ENCODE measurements around the gene DEUP1.

DNA sequence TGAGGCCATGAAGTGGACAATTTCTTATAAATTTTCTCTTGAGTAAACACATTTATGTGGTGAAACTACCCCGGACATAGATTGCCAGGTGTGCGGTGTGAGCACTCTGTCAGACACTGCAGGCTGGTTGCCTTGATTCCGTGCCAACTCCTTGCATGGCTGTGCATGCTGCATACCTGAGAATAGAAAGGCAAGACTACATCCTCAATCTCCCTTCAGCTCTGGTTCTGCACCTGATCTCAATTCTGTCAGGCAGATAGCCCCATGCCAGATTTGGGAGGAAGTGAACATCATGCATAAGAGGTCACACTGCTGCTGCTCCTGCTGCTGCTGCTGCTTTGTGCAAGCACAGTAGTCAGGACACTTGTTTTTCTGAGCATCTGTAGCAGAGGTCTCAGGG lies 42.5 kb upstream of the DEUP1 start:
- TF ChIP-seq, protein P1, sequence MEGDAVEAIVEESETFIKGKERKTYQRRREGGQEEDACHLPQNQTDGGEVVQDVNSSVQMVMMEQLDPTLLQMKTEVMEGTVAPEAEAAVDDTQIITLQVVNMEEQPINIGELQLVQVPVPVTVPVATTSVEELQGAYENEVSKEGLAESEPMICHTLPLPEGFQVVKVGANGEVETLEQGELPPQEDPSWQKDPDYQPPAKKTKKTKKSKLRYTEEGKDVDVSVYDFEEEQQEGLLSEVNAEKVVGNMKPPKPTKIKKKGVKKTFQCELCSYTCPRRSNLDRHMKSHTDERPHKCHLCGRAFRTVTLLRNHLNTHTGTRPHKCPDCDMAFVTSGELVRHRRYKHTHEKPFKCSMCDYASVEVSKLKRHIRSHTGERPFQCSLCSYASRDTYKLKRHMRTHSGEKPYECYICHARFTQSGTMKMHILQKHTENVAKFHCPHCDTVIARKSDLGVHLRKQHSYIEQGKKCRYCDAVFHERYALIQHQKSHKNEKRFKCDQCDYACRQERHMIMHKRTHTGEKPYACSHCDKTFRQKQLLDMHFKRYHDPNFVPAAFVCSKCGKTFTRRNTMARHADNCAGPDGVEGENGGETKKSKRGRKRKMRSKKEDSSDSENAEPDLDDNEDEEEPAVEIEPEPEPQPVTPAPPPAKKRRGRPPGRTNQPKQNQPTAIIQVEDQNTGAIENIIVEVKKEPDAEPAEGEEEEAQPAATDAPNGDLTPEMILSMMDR (IDR thresholded peaks at IDR 0.05) = no peak
- no peak for TF ChIP-seq POLR2A (IDR thresholded peaks at IDR 0.05)

Measured in testis (tissue), 2 donors.